DLD1 (cell line): Measurements from ENCODE around the gene GPATCH4.
"Not testable (repeated sequence)": the region's sequence is repeated elsewhere in the genome, so short reads cannot be mapped to it uniquely, and the experiment has no call there.

Source experiments
- in situ Hi-C: cut with HindIII; loops from 2 replicates; pipeline ENCODE4 v1.10.0; 2017; ENCODE audit warnings: low sequenced_read_pairs

The GPATCH4 gene

DNA sequence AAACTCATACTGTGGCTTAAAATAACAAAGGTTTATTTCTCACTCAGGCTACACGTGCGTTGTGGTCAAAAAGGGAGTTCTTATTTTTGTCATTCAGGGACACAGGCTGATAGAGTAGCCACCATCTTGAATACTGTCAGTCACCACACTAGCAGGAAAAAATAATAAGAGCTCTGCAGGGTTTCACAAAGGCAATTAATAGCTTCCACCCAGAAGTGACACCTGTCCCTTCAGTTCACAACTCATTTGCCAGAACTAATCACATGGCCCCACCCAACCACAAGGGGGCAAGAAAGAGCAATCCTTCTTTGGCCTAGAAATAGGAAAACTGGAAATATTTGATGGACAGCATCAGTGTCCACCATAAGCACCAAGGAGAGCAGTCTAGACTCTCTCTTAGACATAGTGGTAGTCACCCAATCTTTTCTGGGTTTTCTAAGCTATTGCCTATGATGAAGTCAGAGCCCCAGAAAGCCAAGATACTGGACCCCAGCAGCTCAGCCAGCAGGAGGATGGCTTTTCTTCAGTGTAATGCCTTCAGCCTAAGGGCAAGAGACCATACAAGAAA lies 26.1 kb upstream of the GPATCH4 start:
- in situ Hi-C loops: no loop called here

GRCh38 chr1:156626079-156626438 lies 24.8 kb upstream of the GPATCH4 start:
- in situ Hi-C loops: no loop called here

DNA sequence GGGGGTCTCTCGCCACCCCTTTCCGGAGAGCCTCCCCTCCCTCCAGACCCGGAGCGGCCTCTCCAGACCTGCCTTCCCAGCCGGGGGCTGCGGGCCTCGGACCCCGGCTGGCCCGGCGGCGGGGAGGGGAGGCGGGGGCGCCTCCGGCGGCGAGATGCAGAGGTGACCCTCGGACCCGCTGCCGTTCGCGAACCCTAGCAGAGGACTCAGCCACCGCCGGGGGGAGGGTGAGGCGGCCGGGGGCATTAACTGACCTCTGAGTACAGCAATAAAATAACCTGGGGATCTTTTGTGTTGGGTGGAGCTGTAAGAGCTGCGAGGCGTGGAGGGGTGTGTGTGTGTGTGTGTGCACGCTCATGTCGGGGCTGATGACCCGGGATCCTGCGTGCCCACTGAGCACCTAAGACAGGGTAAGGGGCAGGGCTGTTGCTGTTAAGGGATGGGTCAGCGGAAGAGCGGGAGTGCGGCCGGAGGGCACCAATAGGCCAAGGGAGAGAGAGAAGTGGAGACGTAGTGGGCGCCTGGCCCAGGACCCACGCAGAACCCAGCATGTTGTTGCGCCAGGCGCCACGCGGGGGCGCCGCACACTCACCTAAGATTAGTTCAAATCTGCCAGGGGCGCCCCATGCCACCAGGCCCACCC lies 24.3 kb upstream of the GPATCH4 start:
- in situ Hi-C loops: no loop called here

- in situ Hi-C loops: no loop called here
Measured at GRCh38 chr1:156624814-156625435, 23.6 kb upstream of the GPATCH4 start.

- in situ Hi-C loops: no loop called here
Measured at GRCh38 chr1:156623946-156624813, 22.9 kb upstream of the GPATCH4 start.

DNA sequence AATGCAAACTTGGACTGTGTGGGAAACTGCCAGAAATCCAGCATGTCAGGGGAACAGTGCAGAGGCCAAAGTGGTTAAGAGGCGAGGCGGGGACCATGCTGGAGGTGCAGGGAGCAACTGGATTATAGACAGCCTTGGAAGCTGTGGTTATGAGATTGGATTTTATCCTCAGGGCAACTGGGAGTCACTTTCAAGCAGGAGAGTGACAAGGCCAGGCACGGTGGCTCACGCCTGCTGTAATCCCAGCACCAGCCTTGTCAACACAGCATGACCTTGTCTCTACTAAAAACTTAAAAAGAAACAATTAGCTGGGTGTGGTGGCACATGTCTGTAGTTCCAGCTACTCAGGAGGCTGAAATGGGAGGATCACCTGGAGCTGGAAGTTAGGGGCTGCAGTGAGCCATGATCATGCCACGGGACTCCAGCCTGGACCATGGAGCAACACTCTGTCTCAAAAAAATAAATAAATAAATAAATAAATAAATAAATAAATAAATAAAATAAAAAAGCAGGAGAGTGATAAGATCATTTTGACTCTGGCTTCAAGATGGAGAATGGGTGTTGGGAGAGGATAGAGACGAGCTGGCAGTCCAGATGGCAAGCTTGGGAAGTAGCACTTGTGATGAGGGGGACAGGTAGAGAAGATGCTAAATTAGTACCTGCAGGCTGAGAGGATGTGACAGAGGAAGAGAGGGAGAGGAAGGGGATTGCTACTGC lies 21.5 kb upstream of the GPATCH4 start:
- in situ Hi-C loops: no loop called here

DNA sequence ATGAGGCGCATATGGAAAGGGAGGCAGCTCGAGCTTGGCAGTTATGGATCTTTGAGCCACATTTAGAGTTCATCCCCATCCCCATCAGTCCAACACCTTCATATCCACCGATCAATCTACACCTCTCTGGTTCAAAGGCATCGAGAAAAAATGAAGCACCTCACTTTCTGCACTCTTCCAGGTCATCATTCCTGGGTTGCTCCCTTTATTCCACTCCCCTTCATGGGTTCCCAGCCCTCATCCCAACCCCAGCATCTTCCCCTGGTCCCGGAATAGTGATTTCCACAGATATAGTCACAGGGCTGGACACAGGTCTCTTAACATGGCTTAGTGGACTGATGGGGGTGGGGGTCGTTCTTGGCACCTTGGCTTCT lies 18.3 kb upstream of the GPATCH4 start:
- in situ Hi-C loops: no loop called here

- in situ Hi-C loops: no loop called here
Measured at GRCh38 chr1:156618853-156619581, 17.7 kb upstream of the GPATCH4 start, which contains the start of gene HAPLN2. Gene HAPLN2, plus strand, starts transcription at chr1:156619415. Its CDS starts 4,076 bp downstream, at chr1:156623491.

DNA sequence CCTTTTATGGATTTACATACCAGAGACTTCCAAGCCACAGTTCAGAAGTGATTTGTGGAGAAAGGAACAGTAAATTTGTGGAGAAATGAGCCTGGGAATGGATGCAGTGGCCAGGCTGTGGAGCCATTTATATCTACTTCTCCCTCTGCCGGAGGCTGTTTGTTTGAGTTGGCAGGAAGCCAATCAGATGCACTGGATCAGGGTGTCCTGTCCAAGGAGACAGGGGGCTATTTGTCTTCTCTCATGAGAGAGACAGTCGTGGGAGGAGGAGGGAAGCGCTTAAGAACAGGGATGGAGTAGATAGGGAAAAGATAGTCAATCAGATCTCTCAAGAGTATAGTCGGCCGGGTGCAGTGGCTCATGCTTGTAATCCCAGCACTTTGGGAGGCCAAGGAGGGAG lies 15.2 kb upstream of the GPATCH4 start:
- in situ Hi-C loops: no loop called here

- in situ Hi-C loops: no loop called here
Measured at GRCh38 chr1:156615946-156616345, 14.7 kb upstream of the GPATCH4 start.

DNA sequence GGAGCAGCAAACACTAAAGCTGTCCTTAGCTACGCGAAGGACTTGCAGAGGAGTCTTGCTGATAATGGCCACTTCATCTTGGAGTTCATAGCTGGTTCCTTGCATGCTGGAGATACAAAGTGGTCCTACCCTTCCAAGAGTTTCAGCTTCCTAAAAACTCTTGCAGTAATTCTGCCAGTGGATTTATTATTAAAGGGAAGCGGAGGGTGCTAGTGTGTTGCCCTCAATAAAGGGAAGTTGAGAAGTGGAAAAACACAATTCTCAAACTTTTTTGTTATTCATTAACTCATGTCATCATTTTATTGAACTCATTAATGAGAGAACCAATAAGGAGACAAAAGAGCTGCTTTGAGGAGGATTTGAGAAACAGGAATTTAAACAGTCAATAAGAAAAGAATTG lies 11.4 kb upstream of the GPATCH4 start:
- in situ Hi-C loops: no loop called here

DNA sequence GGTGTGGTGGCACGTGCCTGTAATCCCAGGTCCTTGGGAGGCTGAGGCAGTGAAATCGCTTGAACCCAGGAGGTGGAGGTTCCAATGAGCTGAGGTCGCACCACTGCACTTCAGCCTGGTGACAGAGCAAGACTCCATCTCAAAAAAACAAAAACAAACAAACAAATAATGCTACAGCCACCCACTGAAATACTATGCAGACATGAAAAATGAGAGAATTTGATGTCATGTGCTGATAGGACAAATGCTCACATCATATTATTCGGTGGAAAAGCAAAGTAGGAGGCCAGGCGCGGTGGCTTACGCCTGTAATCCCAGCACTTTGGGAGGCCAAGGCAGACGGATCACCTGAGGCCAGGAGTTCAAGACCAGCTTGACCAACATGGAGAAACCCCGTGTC lies 8.8 kb upstream of the GPATCH4 start:
- in situ Hi-C loops: not testable (repeated sequence)

- in situ Hi-C loops: no loop called here
Measured at GRCh38 chr1:156608981-156609380, 7.7 kb upstream of the GPATCH4 start.

- in situ Hi-C loops: no loop called here
Measured at GRCh38 chr1:156608036-156608674, 6.9 kb upstream of the GPATCH4 start.

DNA sequence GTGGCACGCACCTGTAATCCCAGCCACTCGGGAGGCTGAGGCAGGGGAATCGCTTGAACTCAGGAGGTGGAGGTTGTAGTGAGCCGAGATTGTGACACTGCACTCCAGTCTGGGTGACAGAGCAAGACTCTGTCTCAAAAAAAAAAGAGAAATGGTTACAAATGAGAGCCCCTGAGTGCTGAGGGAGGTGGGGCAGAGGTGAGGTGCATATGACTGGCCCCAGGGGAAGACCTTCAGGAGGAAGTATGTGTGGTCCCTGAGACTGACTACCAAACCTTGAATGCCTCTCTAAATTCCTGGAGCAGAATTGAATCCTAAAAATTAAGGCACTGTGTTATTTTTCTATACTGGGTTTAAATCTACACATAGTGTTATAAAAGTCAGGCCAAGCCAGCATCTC lies 6.1 kb upstream of the GPATCH4 start:
- in situ Hi-C loops: not testable (repeated sequence)

GRCh38 chr1:156602557-156602993 lies 1.3 kb upstream of the GPATCH4 start:
- in situ Hi-C loops: no loop called here

DNA sequence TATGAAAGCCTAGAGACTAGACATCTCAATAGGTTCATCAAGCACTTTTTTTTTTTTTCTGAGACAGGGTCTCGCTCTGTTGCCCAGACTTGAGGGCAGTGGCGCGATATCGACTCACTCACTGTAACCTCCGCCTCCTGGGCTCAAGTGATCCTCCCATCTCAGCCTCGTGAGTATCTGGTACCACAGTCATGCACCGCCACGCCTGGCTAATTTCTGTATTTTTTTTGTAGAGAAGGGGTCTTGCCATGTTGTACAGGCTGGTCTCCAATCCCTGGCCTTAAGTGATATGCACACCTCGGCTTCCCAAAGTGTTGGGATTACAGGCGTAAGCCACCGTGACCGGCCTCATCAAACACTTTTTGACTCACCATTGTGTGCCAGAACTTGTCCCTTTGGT lies 613 bp upstream of the GPATCH4 start:
- in situ Hi-C loops: no loop called here

GRCh38 chr1:156600733-156601121 lies 552 bp downstream of the GPATCH4 start:
- in situ Hi-C loops: no loop called here

DNA sequence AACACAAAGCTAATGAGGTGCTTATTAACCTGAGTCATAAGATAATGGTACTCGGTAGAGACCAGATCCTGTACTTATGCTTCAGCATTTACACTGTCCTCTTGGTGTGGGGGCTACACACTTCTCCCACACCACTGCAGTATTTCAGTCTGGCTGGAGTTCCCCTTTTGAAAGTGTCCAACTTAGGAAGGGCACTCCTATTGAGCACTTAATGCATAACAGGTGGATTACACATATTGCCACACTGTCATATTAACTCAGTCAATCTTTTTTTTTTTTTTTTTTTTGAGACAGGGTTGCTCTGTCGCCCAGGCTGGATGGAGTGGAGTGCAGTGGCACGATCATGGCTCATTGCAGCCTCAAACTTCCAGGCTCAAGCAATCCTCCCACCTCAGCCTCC lies 1.5 kb downstream of the GPATCH4 start:
- in situ Hi-C loops: no loop called here
